ENCODE data around the gene GAPT.

DNA sequence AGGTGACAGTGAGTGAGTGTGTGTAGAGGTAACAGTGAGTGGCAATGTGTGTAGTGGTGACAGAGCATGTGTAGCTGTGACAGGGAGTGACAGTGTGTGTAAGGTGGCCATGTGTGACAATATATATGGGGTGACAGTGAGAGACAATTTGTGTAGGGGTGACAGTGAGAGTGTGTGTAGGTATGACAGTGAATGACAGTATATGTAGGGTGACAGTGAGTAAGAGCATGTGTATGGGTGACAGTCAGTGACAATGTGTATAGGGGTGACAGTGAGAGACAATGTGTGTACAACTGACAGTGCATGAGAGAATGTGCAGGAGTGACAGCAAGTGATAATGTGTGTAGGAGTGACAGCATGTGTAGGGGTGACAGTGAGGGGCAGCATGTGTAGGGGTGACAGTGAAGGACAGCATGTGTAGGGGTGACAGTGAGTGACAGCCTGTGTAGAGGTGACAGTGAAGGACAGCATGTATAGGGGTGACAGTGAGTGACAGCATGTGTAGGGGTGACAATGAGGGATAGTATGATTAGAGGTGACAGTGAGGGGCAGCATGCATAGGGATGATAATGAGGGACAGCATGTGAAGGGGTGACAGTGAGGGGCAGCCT, 10.1 kb upstream of the GAPT start:
- TF ChIP-seq EZH2 (IDR thresholded peaks at IDR 0.05; ENCODE audit: low read length), result no peak
- TF ChIP-seq, protein P1, sequence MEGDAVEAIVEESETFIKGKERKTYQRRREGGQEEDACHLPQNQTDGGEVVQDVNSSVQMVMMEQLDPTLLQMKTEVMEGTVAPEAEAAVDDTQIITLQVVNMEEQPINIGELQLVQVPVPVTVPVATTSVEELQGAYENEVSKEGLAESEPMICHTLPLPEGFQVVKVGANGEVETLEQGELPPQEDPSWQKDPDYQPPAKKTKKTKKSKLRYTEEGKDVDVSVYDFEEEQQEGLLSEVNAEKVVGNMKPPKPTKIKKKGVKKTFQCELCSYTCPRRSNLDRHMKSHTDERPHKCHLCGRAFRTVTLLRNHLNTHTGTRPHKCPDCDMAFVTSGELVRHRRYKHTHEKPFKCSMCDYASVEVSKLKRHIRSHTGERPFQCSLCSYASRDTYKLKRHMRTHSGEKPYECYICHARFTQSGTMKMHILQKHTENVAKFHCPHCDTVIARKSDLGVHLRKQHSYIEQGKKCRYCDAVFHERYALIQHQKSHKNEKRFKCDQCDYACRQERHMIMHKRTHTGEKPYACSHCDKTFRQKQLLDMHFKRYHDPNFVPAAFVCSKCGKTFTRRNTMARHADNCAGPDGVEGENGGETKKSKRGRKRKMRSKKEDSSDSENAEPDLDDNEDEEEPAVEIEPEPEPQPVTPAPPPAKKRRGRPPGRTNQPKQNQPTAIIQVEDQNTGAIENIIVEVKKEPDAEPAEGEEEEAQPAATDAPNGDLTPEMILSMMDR (optimal IDR thresholded peaks at IDR 0.05 in 1 of 3, IDR thresholded peaks at IDR 0.05 in 1 of 3, conservative IDR thresholded peaks at IDR 0.05 in 1 of 3; ENCODE audit: extremely low read depth in 1 of 3, insufficient read depth in 2 of 3, low read length in 3 of 3), result no peak

All from keratinocyte (primary cell).